ENCODE results near the gene STK25.
"Not testable (repeated sequence)": the region's sequence is repeated elsewhere in the genome, so short reads cannot be mapped to it uniquely, and the experiment has no call there.

The STK25 gene

GRCh38 chr2:241469746-241470145, 38.6 kb downstream of the STK25 start:
- in situ Hi-C loops (cut with MboI; ENCODE audit: low sequenced_read_pairs) = no loop called here

- in situ Hi-C loops (cut with MboI; ENCODE audit: low sequenced_read_pairs) = no loop called here
These were observed 40.0 kb downstream of the STK25 start for GRCh38 chr2:241468476-241468781.

- in situ Hi-C loops (cut with MboI; ENCODE audit: low sequenced_read_pairs) = no loop called here
These were observed 40.5 kb downstream of the STK25 start for GRCh38 chr2:241467777-241468475.

- in situ Hi-C loops (cut with MboI; ENCODE audit: low sequenced_read_pairs) = no loop called here
These were observed 42.2 kb downstream of the STK25 start for GRCh38 chr2:241466230-241466629.

GRCh38 chr2:241465543-241465942, 42.8 kb downstream of the STK25 start:
- in situ Hi-C loops (cut with MboI; ENCODE audit: low sequenced_read_pairs) = no loop called here

GRCh38 chr2:241463276-241464135, 44.9 kb downstream of the STK25 start:
- in situ Hi-C loops (cut with MboI; ENCODE audit: low sequenced_read_pairs) = no loop called here

GRCh38 chr2:241461693-241462677, 46.4 kb downstream of the STK25 start:
- in situ Hi-C loops (cut with MboI; ENCODE audit: low sequenced_read_pairs) = no loop called here

- in situ Hi-C loops (cut with MboI; ENCODE audit: low sequenced_read_pairs) = no loop called here
These were observed 47.8 kb downstream of the STK25 start for GRCh38 chr2:241460631-241461030.

- in situ Hi-C loops (cut with MboI; ENCODE audit: low sequenced_read_pairs) = no loop called here
These were observed 48.9 kb downstream of the STK25 start for GRCh38 chr2:241459520-241459919.

GRCh38 chr2:241458687-241459086, 49.7 kb downstream of the STK25 start:
- in situ Hi-C loops (cut with MboI; ENCODE audit: low sequenced_read_pairs) = no loop called here

GRCh38 chr2:241456546-241456945, 51.8 kb downstream of the STK25 start:
- in situ Hi-C loops (cut with MboI; ENCODE audit: low sequenced_read_pairs) = no loop called here

- in situ Hi-C loops (cut with MboI; ENCODE audit: low sequenced_read_pairs) = no loop called here
These were observed 53.4 kb downstream of the STK25 start for GRCh38 chr2:241454837-241455485.

- in situ Hi-C loops (cut with MboI; ENCODE audit: low sequenced_read_pairs) = not testable (repeated sequence)
These were observed 54.5 kb downstream of the STK25 start for GRCh38 chr2:241453919-241454318.

GRCh38 chr2:241451840-241452506, 56.4 kb downstream of the STK25 start:
- in situ Hi-C loops (cut with MboI; ENCODE audit: low sequenced_read_pairs) = no loop called here

GRCh38 chr2:241450092-241450491, 58.3 kb downstream of the STK25 start:
- in situ Hi-C loops (cut with MboI; ENCODE audit: low sequenced_read_pairs) = not testable (repeated sequence)

GRCh38 chr2:241445426-241445825, 63.0 kb downstream of the STK25 start:
- in situ Hi-C loops (cut with MboI; ENCODE audit: low sequenced_read_pairs) = no loop called here

GRCh38 chr2:241443486-241444223, 64.7 kb downstream of the STK25 start:
- in situ Hi-C loops (cut with MboI; ENCODE audit: low sequenced_read_pairs) = no loop called here
